GM19395 (cell line): ENCODE measurements around the gene SPOP.
A peak's percentile ranks its signal among the peaks of the same experiment; 100 is the strongest.
"Not testable (repeated sequence)": the region's sequence is repeated elsewhere in the genome, so short reads cannot be mapped to it uniquely, and the experiment has no call there.

Experiments used
- ATAC-seq: cut with Tn5 transposase; IDR thresholded peaks from one replicate; pipeline ENCODE4 v1.9.1; 2021; ENCODE audit warnings: mild to moderate bottlenecking, moderate library complexity; ENCODE audit not compliant: unreplicated experiment

The SPOP gene

DNA sequence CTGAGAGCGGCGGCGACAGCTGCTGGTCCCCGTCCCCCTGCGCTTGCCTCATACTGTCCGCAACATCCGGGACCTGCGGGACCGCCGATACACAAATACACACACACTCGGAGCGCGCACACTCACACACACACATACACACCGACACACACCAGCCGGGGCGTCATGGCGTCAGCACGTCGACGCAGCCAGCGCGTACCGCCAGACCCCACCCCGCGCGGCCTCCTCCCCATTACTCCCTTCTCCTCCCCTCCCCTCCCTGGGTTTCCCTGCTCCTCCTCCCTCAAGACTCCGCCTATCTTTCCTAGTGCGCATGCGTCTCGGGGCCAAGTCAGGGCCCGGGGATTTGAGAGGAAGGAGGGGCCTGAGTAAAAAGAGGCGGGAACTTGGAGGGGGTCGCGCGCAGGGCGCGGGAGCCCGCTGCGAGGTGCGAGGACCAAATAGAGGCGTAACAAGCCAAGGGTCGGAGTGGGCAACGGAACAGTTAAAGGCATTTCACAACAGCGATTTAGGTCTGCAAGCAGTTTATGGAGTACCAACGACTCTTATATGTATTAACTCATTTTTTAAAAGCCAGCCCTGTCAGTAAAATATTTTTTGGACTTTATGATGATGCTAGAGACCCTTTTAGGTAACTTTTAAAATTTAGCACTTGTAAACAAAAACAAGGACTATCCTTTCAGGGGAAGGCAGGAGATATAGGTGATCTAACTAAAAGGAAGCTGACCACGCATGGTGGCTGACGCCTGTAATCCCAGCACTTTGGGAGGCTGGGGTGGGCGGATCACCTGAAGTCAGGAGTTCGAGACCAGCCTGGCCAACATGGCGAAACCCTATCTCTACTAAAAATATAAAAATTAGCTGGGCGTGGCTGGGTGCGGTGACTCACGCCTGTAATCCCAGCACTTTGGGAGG, at the start of gene SPOP:
SPOP (minus strand) TSS at position 165 of the 915 bp plus-strand sequence. CDS start 55,287 bp downstream, outside the sequence.
- peak; percentile 70 for ATAC-seq

- no peak for ATAC-seq
Measured at GRCh38 chr17:49727380-49727779, 49.5 kb upstream of the SPOP start.

- ATAC-seq, result no peak
Measured at GRCh38 chr17:49725452-49726130, 47.7 kb upstream of the SPOP start.

- ATAC-seq, result not testable (repeated sequence)
Measured at GRCh38 chr17:49724552-49724951, 46.7 kb upstream of the SPOP start.

- no peak for ATAC-seq
Measured at GRCh38 chr17:49723423-49723822, 45.5 kb upstream of the SPOP start.

GRCh38 chr17:49722066-49722465, 44.2 kb upstream of the SPOP start:
- no peak for ATAC-seq

GRCh38 chr17:49717371-49717861, 39.5 kb upstream of the SPOP start:
- ATAC-seq, result no peak

DNA sequence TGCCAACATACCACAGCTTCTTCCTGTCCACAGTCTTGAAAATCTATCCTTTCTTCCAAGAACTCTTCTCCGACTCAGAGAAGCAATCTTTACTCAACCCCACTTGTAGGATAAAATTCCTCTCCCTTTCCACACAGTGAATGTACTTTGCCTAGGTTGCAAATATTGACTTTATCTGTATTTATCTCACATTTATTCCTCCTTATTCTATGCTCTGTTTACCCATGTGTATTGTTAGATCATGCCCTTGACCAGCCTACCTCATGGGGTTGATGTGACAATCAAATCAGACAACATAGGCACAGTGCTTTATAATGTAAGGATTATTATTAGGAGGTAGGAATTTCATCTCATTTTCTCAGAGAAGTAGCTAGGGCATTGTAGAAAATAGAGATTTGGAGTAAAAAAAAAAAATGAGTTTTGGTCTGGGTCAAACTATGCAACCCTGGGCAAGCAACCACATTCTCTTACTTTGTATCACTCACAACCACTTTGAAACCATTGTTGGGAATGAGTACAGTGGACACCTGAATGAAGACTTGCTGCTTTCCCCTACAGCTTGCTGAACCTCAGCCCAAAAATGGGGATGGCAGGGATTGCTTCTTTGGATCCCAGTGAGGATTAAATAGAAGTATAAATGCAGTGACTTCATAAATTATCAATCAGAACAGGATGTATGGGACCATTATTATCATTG, 38.9 kb upstream of the SPOP start:
- ATAC-seq, result no peak

GRCh38 chr17:49715717-49716279, 37.9 kb upstream of the SPOP start:
- no peak for ATAC-seq

DNA sequence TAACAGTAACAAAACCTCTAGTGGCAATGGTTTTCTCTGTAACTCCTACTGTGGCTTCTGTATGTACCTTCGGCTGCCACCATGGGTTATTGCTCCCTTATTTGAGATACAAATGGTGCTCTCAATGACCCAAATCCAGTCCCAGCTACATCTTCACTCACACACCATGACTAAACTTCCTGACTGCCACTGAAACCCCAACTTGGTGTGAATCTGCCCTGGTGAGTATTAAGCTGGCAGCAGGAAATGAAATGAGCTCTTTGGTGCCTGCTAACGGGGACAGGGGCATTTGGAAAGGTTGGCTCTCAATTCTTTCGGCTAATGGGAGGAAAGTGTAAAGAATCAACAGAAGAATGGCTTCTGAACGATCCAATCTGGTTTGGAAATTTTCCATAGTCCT, 37.3 kb upstream of the SPOP start:
- ATAC-seq, result no peak

GRCh38 chr17:49708515-49709183, 30.8 kb upstream of the SPOP start:
- ATAC-seq, result no peak

DNA sequence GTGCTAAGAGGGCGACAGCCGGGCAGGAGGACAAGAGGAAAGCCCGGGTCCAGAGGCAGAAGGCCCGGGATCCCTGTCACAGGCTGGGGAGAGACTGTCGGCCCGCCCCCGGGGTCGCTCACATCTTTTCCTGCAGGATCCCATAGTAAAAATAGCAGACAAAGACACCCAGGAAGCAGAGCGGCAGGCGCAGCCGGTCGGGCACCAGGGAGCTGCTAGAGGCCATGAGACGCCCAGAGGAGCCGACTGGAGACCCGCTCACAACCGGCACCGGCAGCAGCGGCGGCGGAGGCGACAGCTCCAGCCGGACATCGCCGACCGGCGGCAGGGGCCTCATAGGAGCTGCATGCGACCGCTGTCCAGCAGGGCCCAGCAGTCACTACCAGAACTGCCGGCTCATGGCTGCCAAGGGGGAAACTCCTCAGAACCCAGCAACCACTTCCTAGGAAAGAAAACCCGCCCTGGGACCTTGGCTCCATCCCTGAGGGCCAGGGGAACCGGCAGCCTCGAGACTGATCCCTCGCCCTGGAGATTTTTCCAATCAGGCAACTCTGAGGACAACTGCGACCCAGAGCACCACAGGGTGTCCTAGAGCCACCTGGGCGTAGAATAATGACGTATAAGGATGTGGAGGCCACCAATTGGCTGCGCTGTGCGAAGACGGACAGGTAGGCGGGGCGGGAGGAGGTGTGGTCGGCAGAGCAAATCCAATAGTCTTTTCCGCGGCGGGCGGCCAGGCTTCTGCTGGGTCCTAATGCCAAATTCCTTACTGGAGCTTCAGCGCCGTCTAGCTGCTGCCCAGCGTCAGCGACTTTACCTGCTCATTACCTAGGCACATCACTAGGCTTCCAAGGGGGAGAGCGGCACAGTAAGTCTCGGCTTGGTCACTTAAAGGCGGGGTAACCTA, 30.0 kb upstream of the SPOP start, which contains the start of gene SLC35B1:
SLC35B1 (minus strand) TSS at position 357 of the 907 bp plus-strand sequence; CDS start at position 226, 131 bp downstream.
- peak; percentile 96 for ATAC-seq

- ATAC-seq, result no peak
Measured at GRCh38 chr17:49707246-49707607, 29.3 kb upstream of the SPOP start.

DNA sequence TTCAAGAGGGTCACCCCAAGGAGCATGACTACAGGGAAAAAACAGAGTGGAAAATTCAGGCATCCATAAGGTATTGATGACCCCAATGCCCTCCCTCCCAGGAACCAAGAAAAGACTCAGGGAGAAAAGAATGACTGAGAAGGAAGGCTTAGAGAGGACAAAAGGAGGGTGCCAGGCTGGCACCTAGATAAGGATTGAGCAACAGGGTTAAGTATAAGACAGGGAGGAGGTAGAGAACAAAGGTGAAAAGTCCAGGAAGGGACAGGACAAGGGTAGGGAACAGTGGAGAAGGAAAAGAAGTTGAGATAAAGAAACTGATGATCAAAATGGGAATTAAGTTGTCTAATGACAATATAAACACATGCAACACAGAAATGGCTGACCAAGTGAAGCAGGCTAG, 27.4 kb upstream of the SPOP start:
- no peak for ATAC-seq

GRCh38 chr17:49703557-49704277, 25.8 kb upstream of the SPOP start:
- no peak for ATAC-seq

GRCh38 chr17:49700960-49701359, 23.1 kb upstream of the SPOP start:
- no peak for ATAC-seq

DNA sequence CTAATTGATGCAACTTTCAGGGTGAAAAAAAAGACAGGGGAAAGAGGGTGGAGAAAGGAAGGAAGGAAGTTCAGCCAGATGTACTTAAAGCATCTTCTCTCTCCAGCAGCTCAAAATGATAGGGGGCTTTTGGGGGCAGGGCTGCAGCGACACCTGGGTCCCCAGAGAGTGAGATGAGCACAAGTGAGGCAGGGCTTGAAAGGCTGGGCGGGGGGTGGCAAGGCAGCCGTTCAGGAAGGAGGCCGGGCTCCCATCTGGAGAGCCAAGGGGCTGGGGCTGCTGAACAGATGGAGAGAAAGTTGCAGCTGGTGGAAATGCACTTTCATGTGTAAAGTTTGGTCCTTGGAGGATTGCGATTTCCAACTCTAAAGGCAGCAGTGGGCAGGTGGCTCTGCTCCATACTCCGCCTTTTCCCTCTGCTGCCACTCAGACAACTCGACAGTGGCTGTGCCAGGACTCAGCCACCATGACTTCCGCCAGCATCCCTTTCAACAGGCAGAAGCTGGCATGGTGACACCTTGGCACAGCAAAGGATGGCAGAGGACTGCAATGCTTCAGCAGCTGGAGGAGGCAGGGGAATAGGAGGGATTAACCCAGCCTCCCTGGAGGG, 22.2 kb upstream of the SPOP start:
- ATAC-seq, result no peak

DNA sequence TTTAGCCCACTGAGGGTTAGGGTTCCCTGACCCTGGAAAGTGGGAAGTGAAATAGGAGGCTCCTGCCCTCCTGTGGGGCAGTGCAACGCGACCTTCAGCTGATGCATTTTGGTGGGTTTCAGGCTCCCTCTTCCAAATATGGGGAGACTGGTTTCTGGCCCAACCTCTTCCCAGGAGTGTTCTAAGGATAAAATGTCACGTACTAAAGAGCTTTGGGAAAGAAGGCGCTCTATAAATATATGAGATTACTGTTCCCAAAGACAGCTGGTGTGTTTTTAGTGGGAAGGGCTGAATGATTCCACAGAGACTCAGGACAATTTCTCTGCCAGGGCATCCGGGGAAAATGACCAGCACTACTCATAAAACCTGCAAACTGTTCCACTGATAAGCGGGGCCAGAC, 20.1 kb upstream of the SPOP start:
- ATAC-seq, result no peak
